Heart right ventricle (tissue), 16 donors: ENCODE data around the gene RRAS. TPM values are rescaled to one million over a fixed set of nuclear protein-coding genes. Genes with fewer than 3 reads are reported as not detected.

ENCODE experiments used
- ATAC-seq, 8 donors: fragments of 200-7000 bp; cut with Tn5 transposase; one replicate each; pipeline ENCODE4 v1.9.1; 2020; ENCODE audit warnings: mild to moderate bottlenecking in 8 of 8, moderate library complexity in 8 of 8, moderate number of reproducible peaks in 1 of 8
- DNase-seq, 2 donors: peaks; one replicate each; pipeline ENCODE4 v3.0.0-alpha.2; 2020
- H3K27ac ChIP-seq, 10 donors: fragments of 200-600 bp; sonication (generic) in 2 of 10; one replicate each; pipeline versions ENCODE4 v1.5.0 to v1.8.0; 2020 to 2022; ENCODE audit warnings: mild to moderate bottlenecking in 3 of 10
- H3K27me3 ChIP-seq, 7 donors: fragments of 200-600 bp; one replicate each; pipeline ENCODE4 v1.8.0; 2021 to 2022; ENCODE audit warnings: mild to moderate bottlenecking in 2 of 7
- H3K36me3 ChIP-seq, 9 donors: fragments of 200-600 bp; sonication (generic) in 1 of 9; one replicate each; pipeline versions ENCODE4 v1.5.0 to v1.8.0; 2020 to 2022; ENCODE audit warnings: mild to moderate bottlenecking in 2 of 9
- H3K4me1 ChIP-seq, 9 donors: fragments of 200-600 bp; sonication (generic) in 1 of 9; one replicate each; pipeline versions ENCODE4 v1.5.0 to v1.8.0; 2020 to 2022; ENCODE audit warnings: mild to moderate bottlenecking in 4 of 9
- H3K4me3 ChIP-seq, 10 donors: fragments of 200-600 bp; sonication (generic) in 2 of 10; one replicate each; pipeline versions ENCODE4 v1.5.0 to v1.8.0; 2020 to 2022; ENCODE audit warnings: mild to moderate bottlenecking in 7 of 10, moderate library complexity in 2 of 10
- H3K9me3 ChIP-seq, 11 donors: fragments of 200-600 bp in 10 of 11; sonication (generic) in 2 of 11; one replicate each; pipeline versions ENCODE4 v1.5.0 to v1.8.0; 2013 to 2022; ENCODE audit warnings: mild to moderate bottlenecking in 2 of 11, control low read depth in 1 of 11, moderate library complexity in 1 of 11
- WGBS, 2 donors: extraction: QIAGEN DNeasy Blood & Tissue Kit; methylation state at CpG; one replicate each; pipeline ENCODE4 v1.1.7; 2013; ENCODE audit warnings: inconsistent platforms in 1 of 2; 5-methylcytosine and 5-hydroxymethylcytosine counted together
- intact Hi-C, 10 donors: fragments of 100-400 bp; cut with DNase I; formaldehyde crosslinking; loops; one replicate each; pipeline versions ENCODE4 v1.11.1 to v1.14.2; 2022
- polyA plus RNA-seq, 2 donors: library from polyadenylated mRNA; stranded (reverse); fragments of 200-250 nt; gene quantifications; one replicate each; pipeline ENCODE4 v1.2.3, GENCODE V29; 2013
- total RNA-seq, 10 donors: library from RNA; stranded (reverse); fragmentation: NEBNext Ultra II Directional in 3 of 10; extraction: Animal tissue kit (Norgen Biotek cat#: 25700) in 3 of 10; gene quantifications; one replicate each; pipeline versions ENCODE4 v1.2.1 to v1.2.4, GENCODE V29; 2021 to 2023
- TF ChIP-seq, protein P1 (sequence below), 9 donors: fragments of 200-600 bp; sonication (generic) in 2 of 9; IDR thresholded peaks; one replicate each; pipeline versions ENCODE4 v1.5.0 to v1.8.0; 2021 to 2022; ENCODE audit warnings: antibody characterized with exemption in 9 of 9, mild to moderate bottlenecking in 5 of 9, moderate library complexity in 1 of 9
- donor health status: Arrhythmogenic right ventricular cardiomyopathy.
- donor health status: ischemic (EF 13 %, LVEDD 7.1; RV severe dilation, severe dysfunction).
- donor health status: healthy with polysubstance abuse.
- donor health status: DM: no; HTN: yes; CAD: no.
- donor health status: DM: no; HTN: no; CAD: no.
- donor health status: ischemic (EF 25% LVEDD 6.9; RV normal size, moderate dysfunction).
- donor health status: ischemic (EF 25% LVEDD 5.7; RV mildly dilated, moderate dysfunction).
- donor health status: healthy.
- donor health status: DM: yes; HTN: yes; CAD: no.
- donor health status: Ischemic cardiomyopathy.
- donor health status: ischemic (EF 35%, LVEDD 5.7; RV mildly dilated, moderate dysfunction).
- donor health status: nonischemic (EF 11% LVEDD 7.7; RV severe dilation, severe dysfunction).
- donor health status: DM: yes; HTN: yes; CAD: no.
- donor health status: PGD.
- donor health status: ischemic (EF 29% LVEDD 5.4; RV normal size, mild dysfunction).
- donor health status: nonischemic (EF 23%, LVEDD 6.1; RV moderate dilation, normal function).

Gene RRAS
- total and polyA plus RNA-seq, 12 donors: 90.4 to 215 (median 117) TPM

DNA sequence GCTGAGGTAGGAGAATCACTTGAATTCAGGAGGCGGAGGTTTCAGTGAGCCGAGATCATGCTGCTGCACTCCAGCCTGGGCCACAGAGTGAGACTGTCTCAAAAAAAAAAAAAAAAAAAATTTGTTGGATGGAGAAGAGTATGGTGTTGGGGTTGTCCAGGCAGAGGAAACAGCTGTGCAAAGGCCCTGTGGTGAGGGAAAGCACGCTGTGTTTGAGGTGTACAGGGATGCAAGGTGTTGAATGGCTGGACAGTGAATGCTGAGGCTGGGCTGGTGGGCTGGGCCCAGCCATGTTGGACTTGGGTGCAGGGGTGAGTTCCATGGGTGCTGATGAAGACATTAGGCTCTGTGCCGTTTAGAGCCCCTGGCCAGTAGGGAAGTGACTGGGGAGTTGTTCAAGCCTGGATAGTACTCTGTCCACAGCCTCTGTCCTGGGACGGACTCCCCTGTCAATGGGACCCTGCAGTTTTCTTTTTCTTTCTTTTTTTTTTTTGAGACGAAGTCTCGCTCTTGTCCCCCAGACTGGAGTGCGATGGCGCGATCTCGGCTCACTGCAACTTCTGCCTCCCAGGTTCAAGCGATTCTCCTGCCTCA, 30.3 kb downstream of the RRAS start:
- DNase-seq: no peak
- Histone ChIP-seq H3K36me3 (peaks cover 0 to 86% (median 11%) of the 10 kb centered on the region in 9 donors), H3K27ac (no peak overlapping the region), H3K4me3 (no peak overlapping the region), H3K4me1 (peaks cover 0 to 26% (median 5%) of the 10 kb centered on the region in 9 donors), H3K9me3 (no peaks in the 10 kb centered on the region), H3K27me3 (no peaks in the 10 kb centered on the region)
- ATAC-seq: peak in 1 of 8 donors; percentile 11
- WGBS, 2 donors: 96% methylated on average over 12 of the region's 12 CpGs
- TF ChIP-seq, protein P1, sequence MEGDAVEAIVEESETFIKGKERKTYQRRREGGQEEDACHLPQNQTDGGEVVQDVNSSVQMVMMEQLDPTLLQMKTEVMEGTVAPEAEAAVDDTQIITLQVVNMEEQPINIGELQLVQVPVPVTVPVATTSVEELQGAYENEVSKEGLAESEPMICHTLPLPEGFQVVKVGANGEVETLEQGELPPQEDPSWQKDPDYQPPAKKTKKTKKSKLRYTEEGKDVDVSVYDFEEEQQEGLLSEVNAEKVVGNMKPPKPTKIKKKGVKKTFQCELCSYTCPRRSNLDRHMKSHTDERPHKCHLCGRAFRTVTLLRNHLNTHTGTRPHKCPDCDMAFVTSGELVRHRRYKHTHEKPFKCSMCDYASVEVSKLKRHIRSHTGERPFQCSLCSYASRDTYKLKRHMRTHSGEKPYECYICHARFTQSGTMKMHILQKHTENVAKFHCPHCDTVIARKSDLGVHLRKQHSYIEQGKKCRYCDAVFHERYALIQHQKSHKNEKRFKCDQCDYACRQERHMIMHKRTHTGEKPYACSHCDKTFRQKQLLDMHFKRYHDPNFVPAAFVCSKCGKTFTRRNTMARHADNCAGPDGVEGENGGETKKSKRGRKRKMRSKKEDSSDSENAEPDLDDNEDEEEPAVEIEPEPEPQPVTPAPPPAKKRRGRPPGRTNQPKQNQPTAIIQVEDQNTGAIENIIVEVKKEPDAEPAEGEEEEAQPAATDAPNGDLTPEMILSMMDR (IDR thresholded peaks at IDR 0.05): no peak
- intact Hi-C loops: no loop called here

- intact Hi-C loops: no loop called here
- H3K4me3 ChIP-seq: no peak overlapping the region
- no peaks in the 10 kb centered on the region for H3K27me3 ChIP-seq
- ATAC-seq: no peak
- H3K9me3 ChIP-seq: no peaks in the 10 kb centered on the region
- no peaks in the 10 kb centered on the region for H3K4me1 ChIP-seq
- no peak overlapping the region for H3K27ac ChIP-seq
- H3K36me3 ChIP-seq: peaks cover 0 to 97% (median 41%) of the 10 kb centered on the region in 9 donors
- 58 to 73% methylated on average over 7 of the region's 7 CpGs for WGBS, 2 donors
- TF ChIP-seq, protein P1 (IDR thresholded peaks at IDR 0.05): no peak
- no peak for DNase-seq
These were observed 34.3 kb downstream of the RRAS start for GRCh38 chr19:49605605-49606004.

DNA sequence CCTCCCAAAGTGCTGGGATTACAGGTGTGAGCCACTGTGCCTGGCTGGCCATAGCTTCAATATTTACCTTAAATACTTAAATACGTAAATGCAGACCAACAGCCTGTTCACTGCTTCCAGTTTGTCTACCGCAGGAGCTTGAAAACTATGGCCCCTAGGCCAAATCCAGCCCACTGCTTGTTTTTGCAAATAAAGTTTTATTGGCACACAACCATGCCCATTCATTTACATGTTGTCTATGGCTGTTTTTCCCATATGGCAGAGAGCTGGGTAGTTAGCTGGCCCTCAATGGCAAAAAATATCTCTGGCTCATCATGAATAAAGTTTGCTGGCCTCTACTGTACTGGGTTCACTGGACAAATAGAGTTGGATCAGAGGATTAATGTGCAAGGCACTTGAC, 37.1 kb downstream of the RRAS start:
- WGBS, 2 donors: 92 to 96% methylated on average over 2 of the region's 2 CpGs

GRCh38 chr19:49601482-49602038, 38.4 kb downstream of the RRAS start:
- TF ChIP-seq, protein P1 (IDR thresholded peaks at IDR 0.05): no peak
- Histone ChIP-seq H3K4me3 (no peak overlapping the region), H3K36me3 (peaks cover 0 to 98% (median 45%) of the 10 kb centered on the region in 9 donors), H3K9me3 (no peaks in the 10 kb centered on the region), H3K4me1 (no peaks in the 10 kb centered on the region), H3K27ac (no peak overlapping the region), H3K27me3 (no peaks in the 10 kb centered on the region)
- 94 to 96% methylated on average over 29 to 38 of the region's 38 CpGs for WGBS, 2 donors
- ATAC-seq (no peak), DNase-seq (no peak)
- intact Hi-C loops: no loop called here

More for the DNA sequence above, 37.1 kb downstream of the RRAS start:
- Histone ChIP-seq H3K4me1 (no peaks in the 10 kb centered on the region), H3K27me3 (no peaks in the 10 kb centered on the region), H3K27ac (no peak overlapping the region), H3K4me3 (no peak overlapping the region), H3K36me3 (peaks cover 0 to 97% (median 38%) of the 10 kb centered on the region in 9 donors), H3K9me3 (no peaks in the 10 kb centered on the region)
- ATAC-seq: no peak
- intact Hi-C loops: no loop called here
- no peak for DNase-seq
- TF ChIP-seq, protein P1 (IDR thresholded peaks at IDR 0.05): no peak
